GM12873 (cell line): ENCODE measurements around the gene TPPP.
"Not testable (repeated sequence)": the region's sequence is repeated elsewhere in the genome, so short reads cannot be mapped to it uniquely, and the experiment has no call there.

Experiments used
- TF ChIP-seq, protein P1 (sequence below): IDR thresholded peaks from 2 replicates; pipeline ENCODE4 v1.5.1; 2012; ENCODE audit warnings: low read depth, mild to moderate bottlenecking, moderate library complexity, low read length, control low read depth; ENCODE audit not compliant: insufficient read depth; ENCODE audit errors: missing control alignments

Gene TPPP

DNA sequence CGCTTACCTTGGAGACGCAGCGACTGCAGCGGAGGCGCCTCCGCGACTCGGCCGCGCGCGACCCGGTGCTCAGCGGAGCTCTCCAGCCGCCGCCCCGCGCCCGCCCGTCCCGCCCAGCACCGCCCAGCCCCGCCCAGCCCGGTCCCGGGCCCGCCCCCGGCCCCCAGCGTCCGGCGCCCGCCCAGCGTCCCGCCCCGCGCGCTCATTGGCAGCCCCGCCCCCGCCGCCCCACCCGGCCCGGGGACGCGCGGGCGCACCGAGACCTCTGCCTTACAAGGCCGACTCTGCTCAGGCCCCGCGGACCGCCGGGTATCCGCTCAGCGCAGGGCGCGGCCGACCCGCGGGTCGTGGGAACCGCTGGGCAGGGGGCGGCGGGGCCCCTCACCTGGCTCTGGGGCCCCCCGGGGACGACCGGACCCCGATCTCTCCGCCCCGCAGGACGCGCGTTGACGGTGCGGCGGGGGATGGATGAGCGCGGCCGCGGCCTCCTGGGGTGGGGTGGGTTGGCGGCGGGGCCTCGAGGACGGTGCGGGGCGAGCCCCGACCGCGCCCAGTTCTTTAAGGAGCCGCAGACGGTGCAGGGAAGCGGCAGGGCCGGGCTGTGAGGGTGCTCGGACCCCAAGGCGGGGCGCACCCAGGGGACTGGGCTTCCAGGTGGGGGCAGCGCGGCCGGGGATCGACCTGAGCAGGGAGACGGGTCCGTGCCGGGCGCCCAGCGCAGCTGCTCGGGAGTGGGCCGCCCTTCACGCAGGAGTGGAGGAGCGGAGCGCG lies at the start of gene TPPP:
TSS of gene TPPP (minus strand) at position 82 of the 771 bp plus-strand sequence. CDS start 15,292 bp downstream, outside the sequence.
- TF ChIP-seq, protein P1, sequence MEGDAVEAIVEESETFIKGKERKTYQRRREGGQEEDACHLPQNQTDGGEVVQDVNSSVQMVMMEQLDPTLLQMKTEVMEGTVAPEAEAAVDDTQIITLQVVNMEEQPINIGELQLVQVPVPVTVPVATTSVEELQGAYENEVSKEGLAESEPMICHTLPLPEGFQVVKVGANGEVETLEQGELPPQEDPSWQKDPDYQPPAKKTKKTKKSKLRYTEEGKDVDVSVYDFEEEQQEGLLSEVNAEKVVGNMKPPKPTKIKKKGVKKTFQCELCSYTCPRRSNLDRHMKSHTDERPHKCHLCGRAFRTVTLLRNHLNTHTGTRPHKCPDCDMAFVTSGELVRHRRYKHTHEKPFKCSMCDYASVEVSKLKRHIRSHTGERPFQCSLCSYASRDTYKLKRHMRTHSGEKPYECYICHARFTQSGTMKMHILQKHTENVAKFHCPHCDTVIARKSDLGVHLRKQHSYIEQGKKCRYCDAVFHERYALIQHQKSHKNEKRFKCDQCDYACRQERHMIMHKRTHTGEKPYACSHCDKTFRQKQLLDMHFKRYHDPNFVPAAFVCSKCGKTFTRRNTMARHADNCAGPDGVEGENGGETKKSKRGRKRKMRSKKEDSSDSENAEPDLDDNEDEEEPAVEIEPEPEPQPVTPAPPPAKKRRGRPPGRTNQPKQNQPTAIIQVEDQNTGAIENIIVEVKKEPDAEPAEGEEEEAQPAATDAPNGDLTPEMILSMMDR = not testable (repeated sequence)

DNA sequence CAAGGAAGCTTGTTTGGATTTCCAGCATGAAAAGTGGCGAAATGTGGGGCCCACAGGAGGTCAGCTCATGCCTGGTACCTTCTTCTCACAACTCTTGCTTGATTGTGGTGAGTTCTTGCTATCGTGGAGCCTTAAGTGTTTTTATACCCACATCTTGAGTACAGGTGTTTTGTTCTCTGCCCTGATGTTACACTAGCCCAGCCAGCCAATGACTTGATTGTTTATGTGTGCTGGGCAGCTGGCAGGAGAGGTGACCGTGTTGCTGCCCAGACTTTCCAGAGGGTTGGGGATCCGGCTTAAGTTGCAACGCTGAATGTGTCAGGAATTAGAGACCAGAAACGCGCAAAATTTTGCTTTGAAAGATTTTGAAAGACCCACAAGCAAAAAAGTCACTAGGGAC lies 24.0 kb upstream of the TPPP start:
- TF ChIP-seq, protein P1 = no peak

DNA sequence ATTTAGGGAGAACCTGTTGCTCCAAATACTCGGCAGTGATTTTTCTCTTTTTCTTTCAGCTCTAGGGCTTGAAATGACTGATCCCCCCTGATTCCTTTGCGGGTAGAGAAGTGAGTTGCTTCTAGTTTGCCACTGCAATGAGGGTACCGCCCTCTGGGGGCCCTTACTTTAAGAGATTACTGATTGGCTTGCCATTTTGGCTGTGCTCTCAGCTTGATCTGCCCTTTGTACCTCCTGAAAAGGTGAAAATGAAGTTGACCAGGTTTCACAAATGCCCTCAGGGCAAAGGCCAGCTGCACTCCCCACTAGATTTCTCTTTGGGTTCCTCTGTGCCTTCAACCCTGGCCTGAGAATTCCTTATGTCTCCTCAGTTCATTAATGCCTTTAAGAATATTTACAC lies 20.5 kb upstream of the TPPP start:
- TF ChIP-seq, protein P1 = peak; percentile 3

DNA sequence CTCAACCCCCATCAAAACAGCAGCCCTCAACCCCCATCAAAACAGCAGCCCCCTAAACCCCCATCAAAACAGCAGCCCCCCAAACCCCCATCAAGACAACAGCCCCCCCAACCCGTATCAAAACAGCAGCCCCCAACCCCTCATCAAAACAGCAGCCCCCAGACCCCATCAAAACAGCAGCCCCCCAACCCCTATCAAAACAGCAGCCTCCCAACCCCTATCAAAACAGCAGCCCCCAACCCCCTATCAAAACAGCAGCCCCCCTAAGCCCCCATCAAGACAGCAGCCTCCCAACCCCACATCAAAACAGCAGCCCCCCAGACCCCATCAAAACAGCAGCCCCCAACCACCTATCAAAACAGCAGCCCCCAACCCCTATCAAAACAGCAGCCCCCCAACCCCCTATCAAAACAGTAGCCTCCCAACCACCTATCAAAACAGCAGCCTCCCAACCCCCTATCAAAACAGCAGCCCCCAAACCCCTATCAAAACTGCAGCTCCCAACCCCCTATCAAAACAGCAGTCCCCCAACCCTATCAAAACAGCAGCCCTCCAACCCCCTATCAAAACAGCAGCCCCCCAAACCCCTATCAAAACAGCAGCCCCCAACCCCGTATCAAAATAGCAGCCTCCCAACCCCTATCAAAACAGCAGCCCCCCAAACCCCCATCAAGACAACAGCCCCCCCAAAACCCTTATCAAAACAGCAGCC lies 1.2 kb downstream of the TPPP start:
- TF ChIP-seq, protein P1 = no peak

DNA sequence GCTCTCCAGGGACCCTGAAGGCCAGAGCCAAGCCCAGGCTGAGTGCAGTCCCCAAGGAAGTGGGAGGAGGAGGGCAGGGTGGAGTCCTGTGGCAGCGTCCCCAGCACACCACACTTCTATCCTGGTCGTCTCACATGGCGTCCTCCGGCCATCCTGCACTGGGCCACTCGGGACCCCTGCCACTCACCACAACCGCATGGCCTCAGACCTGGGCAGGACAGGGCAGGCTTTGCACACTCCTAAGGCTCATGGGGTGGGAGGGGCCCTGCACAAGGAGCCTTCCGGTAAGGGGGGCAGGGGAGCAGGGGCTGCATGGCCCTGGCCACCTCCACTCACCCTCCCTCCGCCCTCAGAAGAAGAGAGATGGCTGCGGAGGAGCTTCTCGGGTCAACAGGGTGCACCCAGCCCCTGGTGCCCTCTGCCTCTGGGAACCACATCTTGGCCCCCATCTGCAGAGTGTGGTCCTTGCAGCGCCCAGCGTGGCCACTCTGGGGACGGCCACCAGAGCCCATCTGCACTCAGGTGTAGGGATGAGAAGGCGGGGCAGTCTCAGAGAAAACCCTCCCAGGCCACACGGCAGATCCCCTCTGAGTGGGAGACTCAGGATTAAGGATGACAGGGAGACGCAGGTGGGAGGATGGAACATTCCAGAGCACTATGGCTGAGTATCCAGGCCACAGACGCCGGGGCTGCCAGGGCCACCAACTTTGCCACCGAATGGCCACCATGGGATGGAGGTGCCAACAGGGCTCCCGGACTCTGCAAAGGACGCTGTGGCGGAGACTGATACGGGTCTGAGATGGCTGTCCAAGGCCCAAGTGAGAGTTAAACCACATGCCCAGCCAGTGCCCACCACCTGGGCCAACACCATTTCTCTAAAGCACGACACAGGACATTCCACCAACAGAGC lies 7.6 kb downstream of the TPPP start:
- TF ChIP-seq, protein P1 = no peak

DNA sequence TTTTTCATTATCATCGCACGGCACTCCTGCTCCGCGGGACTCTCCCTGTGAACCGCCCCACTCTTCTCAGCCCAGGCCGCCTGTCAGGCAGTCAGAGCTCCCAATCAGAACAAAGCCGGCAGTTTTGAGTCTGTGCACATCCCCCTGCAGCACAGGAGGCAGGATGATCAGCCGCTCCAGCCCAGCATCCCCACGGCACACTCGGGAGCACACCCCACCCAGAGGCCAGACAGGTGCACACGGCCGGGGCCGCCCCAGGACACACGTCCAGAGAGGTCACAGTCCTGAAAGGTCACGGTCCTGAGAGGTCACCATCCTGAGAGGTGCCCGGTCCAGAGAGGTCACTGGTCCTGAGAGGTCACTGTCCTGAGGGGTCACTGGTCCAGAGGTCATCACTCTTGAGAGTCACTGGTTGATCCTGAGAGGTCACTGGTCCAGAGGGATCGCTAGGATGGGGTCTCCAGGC lies 8.4 kb downstream of the TPPP start:
- TF ChIP-seq, protein P1 = no peak
